GM06990 (cell line): Measurements from ENCODE around the gene CD320.
A peak's percentile ranks its signal among the peaks of the same experiment; 100 is the strongest.

Source experiments
- DNase-seq: peaks from one replicate; pipeline ENCODE4 v3.0.0-alpha.2; 2011; ENCODE audit not compliant: insufficient read length; ENCODE audit errors: extremely low read depth
- H3K27me3 ChIP-seq: replicated peaks from 2 replicates; pipeline ENCODE4 v1.6.0; 2011; ENCODE audit warnings: low read length; ENCODE audit not compliant: control insufficient read depth, insufficient read depth
- H3K36me3 ChIP-seq: 2 replicates; pipeline ENCODE4 v1.5.1; 2011; ENCODE audit warnings: low read length; ENCODE audit not compliant: control insufficient read depth, insufficient read depth
- H3K4me3 ChIP-seq: replicated peaks from 2 replicates; pipeline ENCODE4 v1.5.1; 2011; ENCODE audit warnings: low read depth, mild to moderate bottlenecking, control low read depth, low read length
- TF ChIP-seq, protein P1 (sequence below): IDR thresholded peaks from 2 replicates; pipeline ENCODE4 v1.5.1; 2011; ENCODE audit warnings: low read length, control low read depth, mild to moderate bottlenecking, inconsistent platforms; ENCODE audit not compliant: insufficient read depth, poor library complexity, severe bottlenecking

CD320 gene

DNA sequence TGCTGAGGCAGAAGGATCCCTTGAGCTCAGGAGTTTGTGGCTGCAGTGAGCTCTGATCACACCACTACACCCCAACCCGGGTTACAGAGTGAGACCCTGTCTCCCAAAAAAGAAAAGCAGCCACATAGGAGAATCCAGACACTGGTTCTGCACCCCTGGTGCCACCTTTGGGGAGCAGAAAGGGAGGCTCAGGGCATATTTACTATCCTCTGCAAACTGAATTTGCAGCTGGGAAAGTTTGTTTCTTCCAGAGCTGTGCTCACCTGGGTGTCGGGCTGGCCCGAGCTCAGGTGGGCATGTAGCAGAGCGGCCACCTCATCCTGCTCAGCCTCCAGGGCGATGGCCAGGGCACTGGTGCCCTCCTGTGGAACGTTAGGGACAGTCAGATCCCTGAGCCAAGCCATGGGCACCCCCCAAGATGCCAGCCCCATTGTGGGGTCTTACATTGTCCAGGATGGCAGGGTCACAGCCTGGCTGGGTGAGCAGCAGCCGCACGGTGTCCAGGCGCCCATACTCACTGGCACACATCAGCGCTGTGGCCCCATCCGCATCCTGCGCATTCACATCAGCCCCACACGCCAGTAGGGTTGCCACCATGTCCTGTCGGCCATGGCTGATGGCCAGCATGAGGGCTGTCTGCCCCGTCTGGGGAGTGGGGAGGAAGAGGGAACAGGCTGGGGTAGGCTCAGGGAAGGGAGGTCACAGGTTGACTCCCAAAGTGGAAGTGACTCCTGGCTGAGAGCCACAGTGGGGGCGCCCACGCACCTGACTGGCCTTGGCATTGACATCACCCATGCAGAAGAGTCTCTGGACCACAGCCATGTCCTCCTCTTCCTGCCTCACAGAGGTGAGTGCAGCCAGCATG is 16.3 kb upstream of the CD320 start:
- no peaks in the 10 kb centered on the region; the same call in 1 of the 2 replicates for H3K27me3 ChIP-seq
- peaks cover 12% of the 10 kb centered on the region for H3K36me3 ChIP-seq
- TF ChIP-seq, protein P1, sequence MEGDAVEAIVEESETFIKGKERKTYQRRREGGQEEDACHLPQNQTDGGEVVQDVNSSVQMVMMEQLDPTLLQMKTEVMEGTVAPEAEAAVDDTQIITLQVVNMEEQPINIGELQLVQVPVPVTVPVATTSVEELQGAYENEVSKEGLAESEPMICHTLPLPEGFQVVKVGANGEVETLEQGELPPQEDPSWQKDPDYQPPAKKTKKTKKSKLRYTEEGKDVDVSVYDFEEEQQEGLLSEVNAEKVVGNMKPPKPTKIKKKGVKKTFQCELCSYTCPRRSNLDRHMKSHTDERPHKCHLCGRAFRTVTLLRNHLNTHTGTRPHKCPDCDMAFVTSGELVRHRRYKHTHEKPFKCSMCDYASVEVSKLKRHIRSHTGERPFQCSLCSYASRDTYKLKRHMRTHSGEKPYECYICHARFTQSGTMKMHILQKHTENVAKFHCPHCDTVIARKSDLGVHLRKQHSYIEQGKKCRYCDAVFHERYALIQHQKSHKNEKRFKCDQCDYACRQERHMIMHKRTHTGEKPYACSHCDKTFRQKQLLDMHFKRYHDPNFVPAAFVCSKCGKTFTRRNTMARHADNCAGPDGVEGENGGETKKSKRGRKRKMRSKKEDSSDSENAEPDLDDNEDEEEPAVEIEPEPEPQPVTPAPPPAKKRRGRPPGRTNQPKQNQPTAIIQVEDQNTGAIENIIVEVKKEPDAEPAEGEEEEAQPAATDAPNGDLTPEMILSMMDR = no peak
- no peak overlapping the region for H3K4me3 ChIP-seq
- DNase-seq = no peak

DNA sequence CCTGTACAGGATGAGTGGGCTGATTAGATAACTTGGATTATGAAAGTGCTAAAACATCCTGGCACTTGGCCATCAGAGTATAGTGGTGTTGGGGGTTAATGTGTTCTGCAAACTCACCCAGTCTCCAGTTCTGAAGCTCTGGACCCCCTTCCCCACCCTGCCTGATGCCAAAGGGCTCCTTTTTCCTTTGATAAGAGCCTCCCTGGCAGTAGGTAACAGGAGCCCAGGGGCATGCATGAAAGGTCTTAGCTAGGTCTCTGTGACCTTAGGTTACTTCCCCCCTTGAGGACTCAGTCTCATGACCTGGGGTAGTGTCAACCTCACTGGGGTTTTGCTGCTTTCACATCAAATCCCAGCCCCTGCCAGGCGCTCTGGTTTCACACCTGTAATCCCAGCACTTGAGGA is 15.6 kb upstream of the CD320 start:
- TF ChIP-seq, protein P1 = no peak
- Histone ChIP-seq H3K36me3 (peaks cover 12% of the 10 kb centered on the region), H3K4me3 (no peak overlapping the region), H3K27me3 (no peaks in the 10 kb centered on the region; the same call in 1 of the 2 replicates)
- no peak for DNase-seq

DNA sequence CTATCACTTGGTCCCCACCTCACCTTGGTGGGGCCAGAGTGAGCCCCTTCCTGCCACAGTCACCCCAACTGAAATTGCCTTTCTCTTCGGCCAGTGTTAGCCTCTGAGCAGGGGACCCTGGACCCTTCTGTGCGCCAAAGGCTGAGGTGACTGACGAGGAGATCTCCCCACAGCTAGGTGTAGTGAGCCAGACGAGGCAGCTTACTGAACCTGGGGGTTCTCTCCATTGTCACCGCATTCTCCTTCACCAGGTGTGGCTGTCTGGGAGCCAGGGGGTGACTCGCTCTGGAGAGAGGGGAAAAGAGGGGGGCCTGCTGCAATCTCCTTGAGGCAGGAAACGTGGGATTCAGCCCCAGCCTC is 14.5 kb upstream of the CD320 start:
- peak overlapping the region; percentile 94 for H3K4me3 ChIP-seq
- TF ChIP-seq, protein P1 = no peak
- no peak for DNase-seq
- H3K27me3 ChIP-seq = no peaks in the 10 kb centered on the region; the same call in 1 of the 2 replicates
- peaks cover 12% of the 10 kb centered on the region for H3K36me3 ChIP-seq

DNA sequence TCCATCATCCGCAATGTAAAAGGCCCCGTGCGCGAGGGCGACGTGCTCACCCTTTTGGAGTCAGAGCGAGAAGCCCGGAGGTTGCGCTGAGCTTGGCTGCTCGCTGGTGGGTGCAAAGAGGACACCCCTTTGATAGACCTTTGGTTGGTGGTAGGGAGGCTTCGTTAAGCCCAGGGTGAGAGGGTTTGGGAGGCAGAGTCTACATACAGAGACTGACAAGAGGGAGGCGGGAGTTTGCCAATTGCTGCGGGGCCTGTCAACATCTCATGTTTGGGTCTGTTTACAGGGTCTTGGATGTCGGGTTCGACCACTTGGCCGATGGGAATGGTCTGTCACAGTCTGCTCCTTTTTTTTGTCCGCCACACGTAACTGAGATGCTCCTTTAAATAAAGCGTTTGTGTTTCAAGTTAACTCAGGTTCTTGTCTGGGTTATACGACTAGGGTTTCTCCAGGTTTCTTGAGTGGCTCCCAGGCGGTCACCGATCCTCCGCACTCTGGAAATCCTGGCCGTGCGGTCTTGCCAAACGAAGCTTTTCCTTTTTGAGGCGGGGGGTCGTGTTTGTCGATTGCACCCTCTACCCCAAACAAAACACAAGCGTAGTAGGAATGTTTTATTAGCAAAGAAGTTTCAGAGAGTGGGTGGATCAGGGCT is 14.0 kb upstream of the CD320 start:
- DNase-seq = no peak
- peak overlapping the region; percentile 94 for H3K4me3 ChIP-seq
- no peaks in the 10 kb centered on the region; the same call in 1 of the 2 replicates for H3K27me3 ChIP-seq
- TF ChIP-seq, protein P1 = no peak
- peaks cover 12% of the 10 kb centered on the region for H3K36me3 ChIP-seq

DNA sequence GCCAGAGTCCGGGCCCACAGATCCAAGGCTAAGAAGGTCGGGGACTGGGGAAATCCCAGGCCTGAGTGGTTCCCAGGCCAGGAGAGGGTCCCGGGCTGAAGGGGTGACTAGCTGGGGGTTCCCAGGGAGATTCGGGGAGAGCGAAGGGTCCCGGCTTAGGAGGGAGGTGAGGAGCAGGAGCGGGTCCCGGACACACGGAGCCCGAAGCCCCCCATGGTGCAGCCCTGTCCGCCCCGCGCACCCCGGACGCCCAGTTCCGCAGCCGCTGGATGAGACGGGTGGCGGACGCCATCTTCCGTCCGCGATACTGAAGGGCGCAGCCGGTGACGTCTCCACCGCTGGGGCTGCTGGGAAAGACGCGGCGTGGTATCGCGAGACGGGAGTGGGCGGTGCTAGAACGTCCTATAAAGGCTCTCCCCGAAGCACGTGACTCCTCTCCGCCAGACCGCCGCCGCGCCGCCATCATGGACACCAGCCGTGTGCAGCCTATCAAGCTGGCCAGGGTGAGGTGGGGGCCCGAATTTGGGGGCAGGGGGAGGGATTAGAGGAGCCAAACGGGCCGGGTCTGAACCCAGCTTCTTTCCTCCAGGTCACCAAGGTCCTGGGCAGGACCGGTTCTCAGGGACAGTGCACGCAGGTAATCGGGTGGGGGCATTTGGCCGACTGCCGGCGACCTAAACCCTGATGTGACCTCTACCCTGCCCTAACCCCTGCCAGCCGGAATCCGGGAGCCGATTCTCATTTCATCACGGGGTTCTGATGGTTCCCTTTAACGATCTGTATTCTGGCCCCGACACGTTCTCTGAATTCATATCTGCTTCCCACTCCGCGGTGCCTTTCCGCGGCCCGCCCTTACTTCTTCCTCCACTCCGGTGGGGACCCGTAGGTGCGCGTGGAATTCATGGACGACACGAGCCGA is 13.2 kb upstream of the CD320 start, which contains the start of the genes NDUFA7 and RPS28:
Gene NDUFA7 (minus strand): TSS at position 309 of the 919 bp plus-strand sequence. CDS start 17 bp downstream, at position 292.
Gene RPS28 (plus strand): TSS at position 430 of the 919 bp plus-strand sequence. CDS start 35 bp downstream, at position 465.
- Histone ChIP-seq H3K36me3 (peaks cover 12% of the 10 kb centered on the region), H3K27me3 (no peaks in the 10 kb centered on the region), H3K4me3 (peak within 1 kb of the TSS; percentile 94)
- DNase-seq = peak; percentile 96
- TF ChIP-seq, protein P1 = peak; percentile 33
